Measurements from ENCODE around the gene LRRC4C. TPM values are rescaled to one million over a fixed set of nuclear protein-coding genes. Genes with fewer than 3 reads are reported as not detected.
A peak's percentile ranks its signal among the peaks of the same experiment; 100 is the strongest.

LRRC4C gene
- total RNA-seq, 2 donors from 2014 or later: 0.84 to 0.95 TPM

DNA sequence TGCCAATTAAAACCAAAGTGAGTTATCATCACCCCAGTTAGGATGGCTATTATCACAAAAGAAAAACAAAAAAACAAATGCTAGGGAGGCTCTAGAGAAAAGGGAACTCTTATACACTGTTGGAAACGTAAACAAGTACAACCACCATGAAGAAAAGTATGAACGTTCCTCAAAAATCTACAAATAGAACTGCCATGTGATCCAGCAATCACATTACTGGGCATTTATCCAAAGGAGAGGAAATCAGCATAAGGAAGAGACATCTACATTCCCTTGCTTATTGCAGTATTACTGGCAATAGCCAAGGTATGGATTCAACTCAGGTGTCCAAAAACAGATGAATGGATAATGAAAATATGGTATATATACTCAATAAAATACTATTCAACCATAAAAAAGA, 1145.1 kb downstream of the LRRC4C start:
- Mint-ChIP-seq H3K27ac (no peak overlapping the region), H3K27me3 (ENCODE audit: insufficient read depth) (no peaks in the 10 kb centered on the region), H3K4me1 (no peaks in the 10 kb centered on the region), H3K4me3 (no peak overlapping the region), H3K36me3 (ENCODE audit: low read depth) (no peaks in the 10 kb centered on the region), H3K9me3 (no peaks in the 10 kb centered on the region)
- WGBS, 2 experiments (ENCODE audit: insufficient coverage in 1 of 2, insufficient read length in 1 of 2): 94 to 95% methylated on average over 2 of the region's 2 CpGs
- no peak for DNase-seq
- TF ChIP-seq, protein P1, sequence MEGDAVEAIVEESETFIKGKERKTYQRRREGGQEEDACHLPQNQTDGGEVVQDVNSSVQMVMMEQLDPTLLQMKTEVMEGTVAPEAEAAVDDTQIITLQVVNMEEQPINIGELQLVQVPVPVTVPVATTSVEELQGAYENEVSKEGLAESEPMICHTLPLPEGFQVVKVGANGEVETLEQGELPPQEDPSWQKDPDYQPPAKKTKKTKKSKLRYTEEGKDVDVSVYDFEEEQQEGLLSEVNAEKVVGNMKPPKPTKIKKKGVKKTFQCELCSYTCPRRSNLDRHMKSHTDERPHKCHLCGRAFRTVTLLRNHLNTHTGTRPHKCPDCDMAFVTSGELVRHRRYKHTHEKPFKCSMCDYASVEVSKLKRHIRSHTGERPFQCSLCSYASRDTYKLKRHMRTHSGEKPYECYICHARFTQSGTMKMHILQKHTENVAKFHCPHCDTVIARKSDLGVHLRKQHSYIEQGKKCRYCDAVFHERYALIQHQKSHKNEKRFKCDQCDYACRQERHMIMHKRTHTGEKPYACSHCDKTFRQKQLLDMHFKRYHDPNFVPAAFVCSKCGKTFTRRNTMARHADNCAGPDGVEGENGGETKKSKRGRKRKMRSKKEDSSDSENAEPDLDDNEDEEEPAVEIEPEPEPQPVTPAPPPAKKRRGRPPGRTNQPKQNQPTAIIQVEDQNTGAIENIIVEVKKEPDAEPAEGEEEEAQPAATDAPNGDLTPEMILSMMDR (conservative IDR thresholded peaks at IDR 0.05): no peak
- Histone ChIP-seq H3K9ac (ENCODE audit: extremely low read depth, low read length, poor library complexity, severe bottlenecking) (no peak overlapping the region), H3K9me3 (ENCODE audit: control insufficient read depth, low read length) (no peaks in the 10 kb centered on the region), H3K4me3 (ENCODE audit: low read length) (no peak overlapping the region), H3K36me3 (ENCODE audit: control insufficient read depth, insufficient read depth, low read length) (no peaks in the 10 kb centered on the region), H3K27me3 (ENCODE audit: control insufficient read depth, insufficient read depth, low read length, poor library complexity, severe bottlenecking) (no peaks in the 10 kb centered on the region), H3K4me1 (ENCODE audit: control insufficient read depth, insufficient read depth, low read length) (no peaks in the 10 kb centered on the region), H3K27ac (ENCODE audit: low read depth, low read length) (no peak overlapping the region)

DNA sequence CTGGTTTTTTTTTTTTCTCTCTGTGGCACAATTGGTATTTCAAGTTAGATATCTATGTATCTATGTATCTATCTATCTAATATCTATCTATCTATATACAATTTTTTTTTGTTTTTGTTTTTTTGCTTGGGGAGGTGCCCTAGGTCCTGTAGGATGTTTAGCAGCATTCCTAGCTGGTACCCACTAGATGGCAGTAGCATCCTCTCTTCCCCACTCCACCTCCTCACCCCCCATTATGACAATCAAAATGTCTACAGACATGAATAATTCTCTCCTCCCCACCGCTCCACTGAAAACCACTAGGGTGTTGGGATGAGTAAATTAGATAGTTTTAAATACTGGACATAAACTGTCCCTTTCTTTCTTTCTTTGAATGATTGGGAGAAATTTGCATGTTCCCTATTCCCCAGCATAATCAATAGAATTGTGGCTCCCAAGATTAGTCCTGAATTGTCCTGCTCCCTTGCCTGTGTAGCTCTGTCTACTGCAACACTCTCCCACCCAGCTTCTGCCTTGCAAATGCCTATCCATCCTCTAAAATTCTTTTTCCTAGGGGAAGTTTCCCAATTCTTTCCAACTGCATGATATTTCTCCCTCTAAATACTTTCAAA, 1152.4 kb downstream of the LRRC4C start:
- Mint-ChIP-seq H3K4me3 (no peak overlapping the region), H3K36me3 (ENCODE audit: low read depth) (no peaks in the 10 kb centered on the region), H3K27ac (no peak overlapping the region), H3K9me3 (no peaks in the 10 kb centered on the region), H3K4me1 (no peaks in the 10 kb centered on the region), H3K27me3 (ENCODE audit: insufficient read depth) (no peaks in the 10 kb centered on the region)
- no peaks in the 10 kb centered on the region for H3K4me1 ChIP-seq (ENCODE audit: control insufficient read depth, insufficient read depth, low read length)
- H3K27me3 ChIP-seq (ENCODE audit: control insufficient read depth, insufficient read depth, low read length, poor library complexity, severe bottlenecking): no peaks in the 10 kb centered on the region
- peak; percentile 52 for DNase-seq
- H3K36me3 ChIP-seq (ENCODE audit: control insufficient read depth, insufficient read depth, low read length): no peaks in the 10 kb centered on the region
- H3K4me3 ChIP-seq (ENCODE audit: low read length): no peak overlapping the region
- H3K9ac ChIP-seq (ENCODE audit: extremely low read depth, low read length, poor library complexity, severe bottlenecking): no peak overlapping the region
- TF ChIP-seq, protein P1 (conservative IDR thresholded peaks at IDR 0.05): peak; percentile 89
- H3K27ac ChIP-seq (ENCODE audit: low read depth, low read length): no peak overlapping the region
- no peaks in the 10 kb centered on the region for H3K9me3 ChIP-seq (ENCODE audit: control insufficient read depth, low read length)
- no CpG with 5 or more reads among the region's 1 CpG for whole genome bisulfite sequencing, 2 experiments (ENCODE audit: insufficient coverage in 1 of 2, insufficient read length in 1 of 2)

DNA sequence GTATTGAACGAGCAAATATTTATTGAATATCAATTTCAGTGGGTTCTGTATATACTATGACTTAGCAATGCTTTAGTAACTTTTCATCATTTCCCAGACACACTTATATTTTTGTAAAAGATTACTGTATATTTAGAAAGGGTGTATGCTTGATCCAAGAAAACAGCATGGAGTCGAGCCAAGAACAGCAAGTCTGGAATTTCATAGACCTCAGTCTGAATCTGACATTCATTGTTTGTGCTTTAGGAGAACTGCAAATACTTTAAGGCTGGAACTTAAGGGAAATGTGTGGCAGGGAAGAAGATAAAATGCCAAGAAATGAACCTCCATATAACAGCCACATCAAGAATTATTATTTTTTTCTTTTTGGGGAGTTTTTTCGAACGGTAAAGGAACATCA, 1156.8 kb downstream of the LRRC4C start:
- 72% methylated on average over 4 of the region's 4 CpGs; no CpG with 5 or more reads in 1 of the 2 experiments for WGBS, 2 experiments (ENCODE audit: insufficient coverage in 1 of 2, insufficient read length in 1 of 2)
- no peaks in the 10 kb centered on the region for H3K9me3 ChIP-seq (ENCODE audit: control insufficient read depth, low read length)

More for the DNA sequence above, 1156.8 kb downstream of the LRRC4C start:
- H3K27ac ChIP-seq (ENCODE audit: low read depth, low read length): no peak overlapping the region
- no peaks in the 10 kb centered on the region for H3K4me1 ChIP-seq (ENCODE audit: control insufficient read depth, insufficient read depth, low read length)
- no peak for DNase-seq
- TF ChIP-seq, protein P1 (conservative IDR thresholded peaks at IDR 0.05): no peak
- Mint-ChIP-seq H3K36me3 (ENCODE audit: low read depth) (no peaks in the 10 kb centered on the region), H3K9me3 (no peaks in the 10 kb centered on the region), H3K27me3 (ENCODE audit: insufficient read depth) (peaks cover 7% of the 10 kb centered on the region), H3K4me3 (no peak overlapping the region), H3K4me1 (no peaks in the 10 kb centered on the region), H3K27ac (no peak overlapping the region)
- H3K4me3 ChIP-seq (ENCODE audit: low read length): no peak overlapping the region
- no peaks in the 10 kb centered on the region for H3K36me3 ChIP-seq (ENCODE audit: control insufficient read depth, insufficient read depth, low read length)
- no peaks in the 10 kb centered on the region for H3K27me3 ChIP-seq (ENCODE audit: control insufficient read depth, insufficient read depth, low read length, poor library complexity, severe bottlenecking)
- H3K9ac ChIP-seq (ENCODE audit: extremely low read depth, low read length, poor library complexity, severe bottlenecking): no peak overlapping the region

Data from endodermal cell (in vitro differentiated cells).